ENCODE measurements around the gene CEP152. TPM values are rescaled to one million over a fixed set of nuclear protein-coding genes. Genes with fewer than 3 reads are reported as not detected.

CEP152 gene
- polyA plus RNA-seq, 3 donors, result 1.0 to 3.8 (median 1.4) TPM

GRCh38 chr15:48695827-48696573 lies 114.9 kb downstream of the CEP152 start:
- Mint-ChIP-seq H3K4me1 (no peaks in the 10 kb centered on the region), H3K4me3 (no peak overlapping the region), H3K36me3 (peaks cover 0 to 5% of the 10 kb centered on the region in 2 donors), H3K27me3 (ENCODE audit: low read depth in 3 of 3) (peaks cover 0 to 3% (median 2%) of the 10 kb centered on the region in 3 donors), H3K27ac (no peak overlapping the region), H3K9me3 (peaks cover 0 to 4% (median 0%) of the 10 kb centered on the region in 7 donors)
- TF ChIP-seq CTCF (IDR thresholded peaks at IDR 0.05), result no peak
- Histone ChIP-seq H3K4me1 (ENCODE audit: control insufficient read depth in 1 of 2, insufficient read depth in 2 of 2, low read length in 2 of 2) (no peaks in the 10 kb centered on the region), H3K9me3 (replicated peaks in 1 of 2; ENCODE audit: control insufficient read depth in 1 of 2, insufficient read depth in 1 of 2, low read length in 2 of 2) (no peaks in the 10 kb centered on the region), H3K27ac (ENCODE audit: low read depth in 1 of 2, low read length in 2 of 2) (no peak overlapping the region), H3K4me3 (replicated peaks in 1 of 3; ENCODE audit: low read depth in 2 of 3, low read length in 3 of 3) (no peak overlapping the region), H4K20me1 (ENCODE audit: insufficient read depth, low read length) (no peaks in the 10 kb centered on the region), H3K36me3 (replicated peaks in 1 of 2; ENCODE audit: control insufficient read depth in 1 of 2, insufficient read depth in 2 of 2, low read length in 2 of 2) (no peaks in the 10 kb centered on the region), H3K27me3 (ENCODE audit: control insufficient read depth in 2 of 2, insufficient read depth in 2 of 2, low read length in 2 of 2) (no peaks in the 10 kb centered on the region), H3K4me2 (replicated peaks; ENCODE audit: extremely low read depth, low read length, poor library complexity, severe bottlenecking) (no peak overlapping the region), H3K9ac (ENCODE audit: insufficient read depth, low read length, poor library complexity, severe bottlenecking) (no peak overlapping the region), H2AFZ (ENCODE audit: insufficient read depth, low read depth, low read length, poor library complexity, severe bottlenecking) (no peak overlapping the region), H3K79me2 (ENCODE audit: insufficient read depth, low read length) (no peaks in the 10 kb centered on the region)
- WGBS (ENCODE audit: insufficient coverage), result 100% methylated on average over 2 of the region's 6 CpGs
- intact Hi-C loops (cut with micrococcal nuclease), result no loop called here
- no peak for DNase-seq

GRCh38 chr15:48695088-48695826 lies 115.6 kb downstream of the CEP152 start:
- Histone ChIP-seq H3K4me1 (ENCODE audit: control insufficient read depth in 1 of 2, insufficient read depth in 2 of 2, low read length in 2 of 2) (no peaks in the 10 kb centered on the region), H3K36me3 (replicated peaks in 1 of 2; ENCODE audit: control insufficient read depth in 1 of 2, insufficient read depth in 2 of 2, low read length in 2 of 2) (no peaks in the 10 kb centered on the region), H3K9ac (ENCODE audit: insufficient read depth, low read length, poor library complexity, severe bottlenecking) (no peak overlapping the region), H3K27me3 (ENCODE audit: control insufficient read depth in 2 of 2, insufficient read depth in 2 of 2, low read length in 2 of 2) (no peaks in the 10 kb centered on the region), H3K9me3 (replicated peaks in 1 of 2; ENCODE audit: control insufficient read depth in 1 of 2, insufficient read depth in 1 of 2, low read length in 2 of 2) (no peaks in the 10 kb centered on the region), H4K20me1 (ENCODE audit: insufficient read depth, low read length) (no peaks in the 10 kb centered on the region), H3K4me3 (replicated peaks in 1 of 3; ENCODE audit: low read depth in 2 of 3, low read length in 3 of 3) (no peak overlapping the region), H2AFZ (ENCODE audit: insufficient read depth, low read depth, low read length, poor library complexity, severe bottlenecking) (no peak overlapping the region), H3K4me2 (replicated peaks; ENCODE audit: extremely low read depth, low read length, poor library complexity, severe bottlenecking) (no peak overlapping the region), H3K79me2 (ENCODE audit: insufficient read depth, low read length) (no peaks in the 10 kb centered on the region), H3K27ac (ENCODE audit: low read depth in 1 of 2, low read length in 2 of 2) (no peak overlapping the region)
- no peak for TF ChIP-seq CTCF (IDR thresholded peaks at IDR 0.05)
- no peaks in the 10 kb centered on the region for H3K4me1 Mint-ChIP-seq
- intact Hi-C loops (cut with micrococcal nuclease), result no loop called here
- DNase-seq, result no peak
- H3K9me3 Mint-ChIP-seq, result peaks cover 0 to 4% (median 0%) of the 10 kb centered on the region in 7 donors
- no peak overlapping the region for H3K27ac Mint-ChIP-seq
- no peak overlapping the region for H3K4me3 Mint-ChIP-seq
- H3K36me3 Mint-ChIP-seq, result peaks cover 0 to 5% of the 10 kb centered on the region in 2 donors
- H3K27me3 Mint-ChIP-seq (ENCODE audit: low read depth in 3 of 3), result peaks cover 0 to 3% (median 0%) of the 10 kb centered on the region in 3 donors
